KMS-11 (cell line): ENCODE data around the gene SPNS2.

ENCODE experiments used
- H2AFZ ChIP-seq: fragments of 200-600 bp; sonication (generic); 2 replicates; pipeline ENCODE4 v1.6.1; 2016; ENCODE audit warnings: antibody characterized with exemption, mixed run types, low read depth
- H3K27ac ChIP-seq: fragments of 200-600 bp; sonication (generic); 2 replicates; pipeline ENCODE4 v1.6.1; 2016; ENCODE audit warnings: mild to moderate bottlenecking, mixed run types
- H3K27me3 ChIP-seq: fragments of 200-600 bp; sonication (generic); 2 replicates; pipeline ENCODE4 v1.6.1; 2017; ENCODE audit warnings: mild to moderate bottlenecking, low read depth, mixed run types, moderate library complexity; ENCODE audit not compliant: insufficient read depth
- H3K36me3 ChIP-seq: fragments of 200-600 bp; sonication (generic); 2 replicates; pipeline ENCODE4 v1.6.1; 2017; ENCODE audit warnings: mild to moderate bottlenecking, mixed run types; ENCODE audit not compliant: insufficient read depth
- H3K4me1 ChIP-seq: fragments of 200-600 bp; sonication (generic); 2 replicates; pipeline ENCODE4 v1.6.1; 2016; ENCODE audit warnings: mild to moderate bottlenecking, low read depth, mixed run types; ENCODE audit not compliant: poor library complexity, severe bottlenecking
- H3K4me2 ChIP-seq: fragments of 200-600 bp; sonication (generic); 2 replicates; pipeline ENCODE4 v1.7.0; 2016; ENCODE audit warnings: mild to moderate bottlenecking, mixed run types
- H3K4me3 ChIP-seq: fragments of 200-600 bp; sonication (generic); IDR thresholded peaks from 2 replicates; pipeline ENCODE4 v1.6.1; 2017; ENCODE audit warnings: low read depth, low read length, mixed read lengths; ENCODE audit not compliant: insufficient read depth
- H3K79me2 ChIP-seq: fragments of 200-600 bp; sonication (generic); 2 replicates; pipeline ENCODE4 v1.6.1; 2016; ENCODE audit warnings: low read depth, mixed run types; ENCODE audit not compliant: insufficient read depth
- H3K9ac ChIP-seq: fragments of 200-600 bp; sonication (generic); 2 replicates; pipeline ENCODE4 v1.6.1; 2016; ENCODE audit warnings: mild to moderate bottlenecking, mixed run types
- H4K20me1 ChIP-seq: fragments of 200-600 bp; sonication (generic); 2 replicates; pipeline ENCODE4 v1.6.1; 2016; ENCODE audit warnings: mild to moderate bottlenecking, mixed run types; ENCODE audit not compliant: insufficient read depth
- TF ChIP-seq, protein P1 (sequence below): fragments of 200-600 bp; sonication (generic); conservative IDR thresholded peaks from 2 replicates; pipeline ENCODE4 v1.6.1; 2017; ENCODE audit warnings: low read depth, mild to moderate bottlenecking, antibody characterized with exemption, low read length, moderate library complexity, mixed read lengths

SPNS2 gene

DNA sequence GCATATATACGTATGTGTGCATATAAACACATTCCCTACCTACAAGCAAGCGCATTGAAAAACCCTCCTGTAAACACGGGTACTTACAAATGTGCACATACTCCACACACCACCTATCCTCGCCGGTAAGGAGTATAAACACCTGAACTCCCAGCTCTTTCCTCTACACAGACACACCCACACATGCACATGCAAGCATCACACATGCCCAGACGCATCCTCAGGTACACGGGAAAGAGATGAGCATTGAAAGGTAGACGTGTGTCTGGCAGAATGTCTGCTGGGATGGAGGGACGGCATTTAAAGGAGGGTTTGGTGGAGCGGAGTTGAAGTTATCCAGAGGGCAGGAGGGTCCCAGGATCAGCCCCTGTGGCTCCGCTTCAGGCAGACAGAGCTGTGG, 81.0 kb downstream of the SPNS2 start:
- no peaks in the 10 kb centered on the region for H3K79me2 ChIP-seq

GRCh38 chr17:4580291-4580690, 81.6 kb downstream of the SPNS2 start:
- Histone ChIP-seq H3K36me3 (no peaks in the 10 kb centered on the region), H3K79me2 (no peaks in the 10 kb centered on the region), H2AFZ (no peak overlapping the region), H3K27me3 (peaks cover 13% of the 10 kb centered on the region), H3K27ac (no peak overlapping the region), H3K4me1 (no peaks in the 10 kb centered on the region), H3K4me2 (no peak overlapping the region), H4K20me1 (no peaks in the 10 kb centered on the region), H3K9ac (no peak overlapping the region), H3K4me3 (no peak overlapping the region)
- TF ChIP-seq, protein P1, sequence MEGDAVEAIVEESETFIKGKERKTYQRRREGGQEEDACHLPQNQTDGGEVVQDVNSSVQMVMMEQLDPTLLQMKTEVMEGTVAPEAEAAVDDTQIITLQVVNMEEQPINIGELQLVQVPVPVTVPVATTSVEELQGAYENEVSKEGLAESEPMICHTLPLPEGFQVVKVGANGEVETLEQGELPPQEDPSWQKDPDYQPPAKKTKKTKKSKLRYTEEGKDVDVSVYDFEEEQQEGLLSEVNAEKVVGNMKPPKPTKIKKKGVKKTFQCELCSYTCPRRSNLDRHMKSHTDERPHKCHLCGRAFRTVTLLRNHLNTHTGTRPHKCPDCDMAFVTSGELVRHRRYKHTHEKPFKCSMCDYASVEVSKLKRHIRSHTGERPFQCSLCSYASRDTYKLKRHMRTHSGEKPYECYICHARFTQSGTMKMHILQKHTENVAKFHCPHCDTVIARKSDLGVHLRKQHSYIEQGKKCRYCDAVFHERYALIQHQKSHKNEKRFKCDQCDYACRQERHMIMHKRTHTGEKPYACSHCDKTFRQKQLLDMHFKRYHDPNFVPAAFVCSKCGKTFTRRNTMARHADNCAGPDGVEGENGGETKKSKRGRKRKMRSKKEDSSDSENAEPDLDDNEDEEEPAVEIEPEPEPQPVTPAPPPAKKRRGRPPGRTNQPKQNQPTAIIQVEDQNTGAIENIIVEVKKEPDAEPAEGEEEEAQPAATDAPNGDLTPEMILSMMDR, result no peak

More for the DNA sequence above, 81.0 kb downstream of the SPNS2 start:
- TF ChIP-seq, protein P1, result no peak
- Histone ChIP-seq H3K36me3 (no peaks in the 10 kb centered on the region), H3K4me3 (no peak overlapping the region), H3K9ac (no peak overlapping the region), H3K27me3 (peaks cover 13% of the 10 kb centered on the region), H2AFZ (no peak overlapping the region), H3K27ac (no peak overlapping the region), H4K20me1 (no peaks in the 10 kb centered on the region), H3K4me2 (no peak overlapping the region), H3K4me1 (no peaks in the 10 kb centered on the region)

DNA sequence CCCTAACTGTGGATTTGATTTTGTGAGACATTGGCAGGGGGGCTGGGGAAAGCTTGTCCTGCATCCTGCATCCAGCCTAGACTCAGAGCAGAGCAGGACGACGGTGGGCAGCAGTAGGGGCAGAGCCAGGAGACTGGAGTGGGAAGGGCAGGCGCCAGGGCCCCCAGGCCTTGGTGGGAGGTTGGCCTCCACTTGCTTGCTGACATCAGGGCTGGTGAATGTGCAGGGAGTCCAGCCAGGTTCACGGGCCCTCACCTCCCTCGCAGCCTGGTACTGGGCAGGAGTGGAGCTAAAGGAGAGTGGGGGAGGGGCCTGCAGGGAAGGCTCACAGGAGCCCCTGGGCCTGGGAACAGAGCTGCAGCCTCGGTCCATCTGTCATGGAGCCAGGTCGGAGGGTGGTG, 83.4 kb downstream of the SPNS2 start:
- no peak overlapping the region for H3K4me3 ChIP-seq
- H3K79me2 ChIP-seq, result no peaks in the 10 kb centered on the region
- no peak overlapping the region for H3K9ac ChIP-seq
- no peak overlapping the region for H2AFZ ChIP-seq
- H3K4me2 ChIP-seq, result no peak overlapping the region
- H3K27ac ChIP-seq, result no peak overlapping the region
- peaks cover 20% of the 10 kb centered on the region for H3K27me3 ChIP-seq
- no peaks in the 10 kb centered on the region for H3K4me1 ChIP-seq
- TF ChIP-seq, protein P1, result no peak
- no peaks in the 10 kb centered on the region for H3K36me3 ChIP-seq
- no peaks in the 10 kb centered on the region for H4K20me1 ChIP-seq

GRCh38 chr17:4582691-4583090, 84.0 kb downstream of the SPNS2 start:
- Histone ChIP-seq H3K36me3 (no peaks in the 10 kb centered on the region), H3K27me3 (peaks cover 25% of the 10 kb centered on the region)

More at GRCh38 chr17:4582691-4583090, 84.0 kb downstream of the SPNS2 start:
- Histone ChIP-seq H3K4me1 (no peaks in the 10 kb centered on the region), H4K20me1 (no peaks in the 10 kb centered on the region), H3K79me2 (no peaks in the 10 kb centered on the region), H3K27ac (no peak overlapping the region), H3K4me2 (no peak overlapping the region), H2AFZ (no peak overlapping the region), H3K9ac (no peak overlapping the region), H3K4me3 (no peak overlapping the region)
- TF ChIP-seq, protein P1, result no peak
